Measurements from ENCODE around the gene SMARCA5.

- TF ChIP-seq RAD21 (IDR thresholded peaks at IDR 0.05; ENCODE audit: low read depth) (no peak), TEAD4 (IDR thresholded peaks at IDR 0.05) (no peak), EP300 (IDR thresholded peaks at IDR 0.05; ENCODE audit: borderline replicate concordance) (no peak), MAX (IDR thresholded peaks at IDR 0.05) (no peak), CEBPB (IDR thresholded peaks at IDR 0.05) (no peak), NFIC (IDR thresholded peaks at IDR 0.05) (no peak), USF1 (IDR thresholded peaks at IDR 0.05) (no peak), YY1 (IDR thresholded peaks at IDR 0.05; ENCODE audit: low read depth) (no peak), REST (IDR thresholded peaks at IDR 0.05; ENCODE audit: low read depth) (no peak), TAF1 (IDR thresholded peaks at IDR 0.05; ENCODE audit: low read depth) (no peak), CREB1 (IDR thresholded peaks at IDR 0.05; ENCODE audit: low read depth) (no peak)
Measured at GRCh38 chr4:143502231-143502630, 11.3 kb upstream of the SMARCA5 start.

Measured in Ishikawa (cell line).